ENCODE data around the gene IMPG1.
"Not testable (repeated sequence)": the region's sequence is repeated elsewhere in the genome, so short reads cannot be mapped to it uniquely, and the experiment has no call there.

The IMPG1 gene

DNA sequence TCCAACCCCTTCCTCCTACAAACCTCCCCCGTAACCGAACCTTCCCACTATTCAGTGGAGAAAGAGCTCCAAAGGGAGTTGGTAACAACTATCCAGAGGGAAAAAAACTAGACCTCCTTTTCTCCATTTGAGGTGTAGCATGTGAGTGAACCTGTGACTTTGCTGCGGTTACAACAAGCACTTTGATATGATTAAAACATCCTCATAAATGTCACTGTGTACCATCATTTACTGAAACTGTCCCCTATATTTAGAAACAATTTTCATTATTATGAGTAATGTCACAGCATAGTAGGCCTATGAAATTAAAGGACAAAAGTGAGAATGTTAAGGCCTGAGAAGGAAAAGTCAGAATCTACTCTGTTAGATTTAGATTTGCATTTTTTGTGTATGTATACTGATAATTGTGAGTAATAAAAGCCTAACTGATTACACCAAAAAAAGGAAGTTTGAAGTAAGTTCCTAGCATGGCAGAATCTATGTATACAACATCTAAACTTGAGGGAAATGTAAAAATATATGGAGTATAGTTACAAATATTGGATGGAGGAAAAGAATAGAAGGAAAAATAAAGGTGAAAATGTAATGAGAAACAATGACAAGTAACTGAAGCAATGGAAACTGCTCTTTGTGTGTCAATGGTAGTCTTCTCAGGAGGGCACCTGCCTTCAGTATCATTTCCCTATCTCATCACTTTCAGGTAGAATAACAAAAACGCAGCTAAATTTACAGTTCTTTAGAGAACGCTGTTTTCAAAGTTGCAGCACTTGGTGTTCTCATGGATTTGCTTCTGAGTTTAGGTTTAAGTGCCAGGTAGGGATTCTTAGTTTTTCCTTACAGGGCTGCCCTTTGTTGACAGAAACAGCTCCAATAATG is 145.9 kb downstream of the IMPG1 start:
- Histone ChIP-seq H3K27me3 (ENCODE audit: control insufficient read depth, insufficient read depth, low read length) (no peaks in the 10 kb centered on the region), H3K4me2 (ENCODE audit: low read length) (no peak overlapping the region), H3K9ac (ENCODE audit: low read depth, low read length) (no peak overlapping the region), H3K4me1 (ENCODE audit: control insufficient read depth, insufficient read depth, low read length) (no peaks in the 10 kb centered on the region), H3K4me3 (ENCODE audit: low read length) (no peak overlapping the region), H3K36me3 (ENCODE audit: insufficient read depth, low read length) (no peaks in the 10 kb centered on the region), H3K9me3 (replicated peaks; ENCODE audit: low read length) (no peaks in the 10 kb centered on the region)

DNA sequence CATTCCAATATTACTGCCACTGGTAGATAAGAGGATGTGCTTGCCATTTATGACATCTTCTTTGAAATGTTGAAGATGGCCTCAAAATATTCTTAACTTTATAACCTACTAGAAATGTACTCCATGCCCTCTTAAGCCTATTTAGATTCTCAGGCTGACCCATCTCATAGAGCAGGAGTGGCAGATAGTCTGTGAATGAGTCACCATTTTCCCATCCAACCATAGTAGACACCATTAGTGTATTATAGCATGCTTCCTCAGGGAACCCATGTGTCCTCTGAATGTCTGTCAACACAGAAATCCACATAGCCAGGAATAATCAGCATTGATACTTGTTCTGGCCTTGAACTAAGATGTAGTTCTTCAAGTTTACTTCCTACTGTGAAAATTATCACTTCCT is 150.2 kb downstream of the IMPG1 start:
- Histone ChIP-seq H3K27me3 (ENCODE audit: control insufficient read depth, insufficient read depth, low read length) (no peaks in the 10 kb centered on the region), H3K4me2 (ENCODE audit: low read length) (no peak overlapping the region), H3K9me3 (replicated peaks; ENCODE audit: low read length) (no peaks in the 10 kb centered on the region), H3K9ac (ENCODE audit: low read depth, low read length) (no peak overlapping the region), H3K4me3 (ENCODE audit: low read length) (no peak overlapping the region), H3K36me3 (ENCODE audit: insufficient read depth, low read length) (no peaks in the 10 kb centered on the region), H3K4me1 (ENCODE audit: control insufficient read depth, insufficient read depth, low read length) (no peaks in the 10 kb centered on the region)

GRCh38 chr6:75913040-75913439 is 159.4 kb downstream of the IMPG1 start:
- Histone ChIP-seq H3K4me2 (ENCODE audit: low read length) (no peak overlapping the region), H3K36me3 (ENCODE audit: insufficient read depth, low read length) (peaks cover 3% of the 10 kb centered on the region), H3K4me1 (ENCODE audit: control insufficient read depth, insufficient read depth, low read length) (no peaks in the 10 kb centered on the region), H3K4me3 (ENCODE audit: low read length) (no peak overlapping the region), H3K9ac (ENCODE audit: low read depth, low read length) (no peak overlapping the region), H3K27me3 (ENCODE audit: control insufficient read depth, insufficient read depth, low read length) (no peaks in the 10 kb centered on the region), H3K9me3 (replicated peaks; ENCODE audit: low read length) (no peaks in the 10 kb centered on the region)

DNA sequence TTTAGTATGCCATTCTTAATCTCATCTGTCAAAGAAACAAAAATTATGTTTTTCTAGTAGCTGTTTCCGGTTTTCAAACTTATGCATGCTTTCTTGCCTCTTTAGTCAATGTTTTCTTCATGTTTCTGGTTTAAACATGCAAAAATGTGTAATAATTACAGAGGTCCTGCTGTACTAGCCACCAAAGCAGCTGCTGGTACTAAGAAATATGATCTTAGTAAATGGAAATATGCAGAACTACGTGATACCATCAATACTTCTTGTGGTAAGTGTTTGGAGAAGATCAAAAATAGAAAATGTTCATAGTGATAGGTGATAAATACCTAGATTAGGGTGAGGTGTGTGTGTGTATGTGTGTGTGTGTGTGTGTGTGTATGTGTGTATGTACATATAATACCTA is 165.0 kb downstream of the IMPG1 start:
- no peak overlapping the region for H3K9ac ChIP-seq (ENCODE audit: low read depth, low read length)

DNA sequence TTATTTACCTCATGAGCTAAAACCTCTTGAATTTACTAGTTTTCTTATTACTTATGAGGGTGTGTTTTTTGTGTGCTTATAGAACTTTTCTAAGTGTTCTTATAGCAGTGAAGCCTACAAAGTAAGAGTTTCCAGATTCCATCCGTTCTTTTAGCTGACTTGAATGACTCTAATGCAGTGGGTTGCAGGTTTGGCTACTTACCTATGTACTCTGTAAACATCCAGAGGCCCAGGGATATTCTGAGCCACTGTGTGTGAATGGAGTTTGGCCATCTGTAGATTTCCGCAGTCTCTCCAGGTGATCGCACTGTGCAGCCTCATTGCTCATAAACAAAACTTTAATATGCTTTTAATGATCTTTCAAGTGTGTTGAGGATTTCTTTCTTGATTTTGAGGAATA is 165.6 kb downstream of the IMPG1 start:
- Histone ChIP-seq H3K9me3 (replicated peaks; ENCODE audit: low read length) (no peaks in the 10 kb centered on the region), H3K4me2 (ENCODE audit: low read length) (no peak overlapping the region), H3K4me3 (ENCODE audit: low read length) (no peak overlapping the region), H3K27me3 (ENCODE audit: control insufficient read depth, insufficient read depth, low read length) (no peaks in the 10 kb centered on the region), H3K9ac (ENCODE audit: low read depth, low read length) (no peak overlapping the region), H3K36me3 (ENCODE audit: insufficient read depth, low read length) (no peaks in the 10 kb centered on the region), H3K4me1 (ENCODE audit: control insufficient read depth, insufficient read depth, low read length) (no peaks in the 10 kb centered on the region)

More for the DNA sequence above, 165.0 kb downstream of the IMPG1 start:
- Histone ChIP-seq H3K4me2 (ENCODE audit: low read length) (no peak overlapping the region), H3K27me3 (ENCODE audit: control insufficient read depth, insufficient read depth, low read length) (no peaks in the 10 kb centered on the region), H3K4me3 (ENCODE audit: low read length) (no peak overlapping the region), H3K9me3 (replicated peaks; ENCODE audit: low read length) (no peaks in the 10 kb centered on the region), H3K36me3 (ENCODE audit: insufficient read depth, low read length) (no peaks in the 10 kb centered on the region), H3K4me1 (ENCODE audit: control insufficient read depth, insufficient read depth, low read length) (no peaks in the 10 kb centered on the region)

- H3K27me3 ChIP-seq (ENCODE audit: control insufficient read depth, insufficient read depth, low read length); H3K4me3 ChIP-seq (ENCODE audit: low read length); H3K4me1 ChIP-seq (ENCODE audit: control insufficient read depth, insufficient read depth, low read length); H3K9me3 ChIP-seq (replicated peaks; ENCODE audit: low read length); H3K36me3 ChIP-seq (ENCODE audit: insufficient read depth, low read length); H3K9ac ChIP-seq (ENCODE audit: low read depth, low read length); H3K4me2 ChIP-seq (ENCODE audit: low read length): not testable (repeated sequence)
Observed at GRCh38 chr6:75905129-75905528, 167.3 kb downstream of the IMPG1 start.

DNA sequence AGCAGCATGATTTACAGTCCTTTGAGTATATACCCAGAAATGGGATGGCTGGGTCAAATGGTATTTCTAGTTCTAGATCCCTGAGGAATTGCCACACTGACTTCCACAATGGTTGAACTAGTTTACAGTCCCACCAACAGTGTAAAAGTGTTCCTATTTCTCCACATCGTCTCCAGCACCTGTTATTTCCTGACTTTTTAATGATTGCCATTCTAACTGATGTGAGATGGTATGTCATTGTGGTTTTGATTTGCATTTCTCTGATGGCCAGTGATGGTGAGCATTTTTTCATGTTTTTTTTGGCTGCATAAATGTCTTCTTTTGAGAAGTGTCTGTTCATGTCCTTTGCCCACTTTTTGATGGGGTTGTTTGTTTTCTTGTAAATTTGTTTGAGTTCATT is 172.2 kb downstream of the IMPG1 start:
- not testable (repeated sequence) for H3K9ac ChIP-seq (ENCODE audit: low read depth, low read length); H3K4me2 ChIP-seq (ENCODE audit: low read length); H3K36me3 ChIP-seq (ENCODE audit: insufficient read depth, low read length); H3K9me3 ChIP-seq (replicated peaks; ENCODE audit: low read length); H3K4me1 ChIP-seq (ENCODE audit: control insufficient read depth, insufficient read depth, low read length); H3K27me3 ChIP-seq (ENCODE audit: control insufficient read depth, insufficient read depth, low read length); H3K4me3 ChIP-seq (ENCODE audit: low read length)

DNA sequence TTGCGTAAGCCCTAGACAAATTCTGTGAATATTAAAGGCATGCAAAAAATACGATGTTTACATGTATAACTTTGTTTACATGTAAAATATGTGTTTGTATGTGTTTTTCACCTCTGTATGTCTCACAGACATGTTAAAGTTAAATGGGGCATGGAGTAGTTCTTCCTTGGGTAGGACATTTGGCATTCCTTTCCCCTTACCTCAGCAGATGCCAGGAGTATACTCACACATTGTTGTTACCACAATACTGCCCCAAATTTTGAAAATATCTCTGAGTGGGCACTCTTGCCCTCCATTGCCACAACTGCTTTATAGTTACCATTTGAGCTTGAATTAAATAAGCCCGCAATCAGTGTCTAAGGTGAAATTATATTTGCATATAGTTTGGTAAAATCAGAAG is 175.9 kb downstream of the IMPG1 start:
- Histone ChIP-seq H3K4me1 (ENCODE audit: control insufficient read depth, insufficient read depth, low read length) (peaks cover 4% of the 10 kb centered on the region), H3K9ac (ENCODE audit: low read depth, low read length) (no peak overlapping the region), H3K4me3 (ENCODE audit: low read length) (no peak overlapping the region), H3K9me3 (replicated peaks; ENCODE audit: low read length) (no peaks in the 10 kb centered on the region), H3K27me3 (ENCODE audit: control insufficient read depth, insufficient read depth, low read length) (no peaks in the 10 kb centered on the region), H3K36me3 (ENCODE audit: insufficient read depth, low read length) (no peaks in the 10 kb centered on the region), H3K4me2 (ENCODE audit: low read length) (no peak overlapping the region)

GRCh38 chr6:75893776-75894152 is 178.7 kb downstream of the IMPG1 start:
- H3K4me2 ChIP-seq (ENCODE audit: low read length), result no peak overlapping the region
- no peaks in the 10 kb centered on the region for H3K36me3 ChIP-seq (ENCODE audit: insufficient read depth, low read length)
- no peaks in the 10 kb centered on the region for H3K9me3 ChIP-seq (replicated peaks; ENCODE audit: low read length)
- no peaks in the 10 kb centered on the region for H3K27me3 ChIP-seq (ENCODE audit: control insufficient read depth, insufficient read depth, low read length)
- H3K9ac ChIP-seq (ENCODE audit: low read depth, low read length), result no peak overlapping the region
- peaks cover 4% of the 10 kb centered on the region for H3K4me1 ChIP-seq (ENCODE audit: control insufficient read depth, insufficient read depth, low read length)
- no peak overlapping the region for H3K4me3 ChIP-seq (ENCODE audit: low read length)

DNA sequence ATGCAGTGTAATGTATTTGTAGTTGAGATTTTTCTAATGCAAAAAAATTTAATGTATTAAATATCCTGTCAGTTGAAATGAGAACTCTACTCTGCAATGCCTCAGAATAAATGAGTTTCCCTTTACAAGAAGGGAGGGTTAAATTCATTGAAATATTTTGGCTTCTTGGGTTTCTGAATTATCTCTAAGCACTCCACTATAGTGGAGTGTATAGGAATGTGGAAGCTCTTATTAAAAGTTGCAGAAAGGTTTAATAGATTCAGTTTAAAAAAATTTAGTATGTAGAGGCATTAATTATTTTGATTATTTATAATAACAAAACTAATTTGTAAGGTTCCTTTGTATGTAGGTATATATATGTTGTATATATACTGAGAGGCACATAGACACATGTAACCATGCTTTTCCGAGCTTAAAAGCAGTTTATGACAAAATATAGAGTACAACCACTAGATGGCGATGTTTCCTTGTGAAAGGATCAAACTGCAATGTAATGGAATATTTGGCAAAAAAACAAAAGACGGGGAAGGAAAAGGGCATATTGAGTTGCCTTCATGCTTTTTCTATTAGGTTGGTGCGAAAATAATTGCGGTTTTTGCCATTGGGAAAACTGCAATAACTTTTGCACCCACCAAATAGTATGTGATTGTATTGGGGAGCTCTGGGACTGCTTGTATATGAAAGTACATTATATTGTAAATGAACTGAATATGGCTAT is 179.2 kb downstream of the IMPG1 start:
- Histone ChIP-seq H3K4me2 (ENCODE audit: low read length) (no peak overlapping the region), H3K9me3 (replicated peaks; ENCODE audit: low read length) (no peaks in the 10 kb centered on the region), H3K4me3 (ENCODE audit: low read length) (no peak overlapping the region), H3K27me3 (ENCODE audit: control insufficient read depth, insufficient read depth, low read length) (no peaks in the 10 kb centered on the region), H3K36me3 (ENCODE audit: insufficient read depth, low read length) (no peaks in the 10 kb centered on the region), H3K4me1 (ENCODE audit: control insufficient read depth, insufficient read depth, low read length) (peaks cover 4% of the 10 kb centered on the region), H3K9ac (ENCODE audit: low read depth, low read length) (no peak overlapping the region)

GRCh38 chr6:75892384-75892783 is 180.1 kb downstream of the IMPG1 start:
- H3K27me3 ChIP-seq (ENCODE audit: control insufficient read depth, insufficient read depth, low read length), result no peaks in the 10 kb centered on the region
- no peak overlapping the region for H3K4me3 ChIP-seq (ENCODE audit: low read length)
- H3K36me3 ChIP-seq (ENCODE audit: insufficient read depth, low read length), result no peaks in the 10 kb centered on the region
- H3K4me1 ChIP-seq (ENCODE audit: control insufficient read depth, insufficient read depth, low read length), result peaks cover 4% of the 10 kb centered on the region
- H3K9me3 ChIP-seq (replicated peaks; ENCODE audit: low read length), result no peaks in the 10 kb centered on the region
- H3K4me2 ChIP-seq (ENCODE audit: low read length), result no peak overlapping the region
- no peak overlapping the region for H3K9ac ChIP-seq (ENCODE audit: low read depth, low read length)

DNA sequence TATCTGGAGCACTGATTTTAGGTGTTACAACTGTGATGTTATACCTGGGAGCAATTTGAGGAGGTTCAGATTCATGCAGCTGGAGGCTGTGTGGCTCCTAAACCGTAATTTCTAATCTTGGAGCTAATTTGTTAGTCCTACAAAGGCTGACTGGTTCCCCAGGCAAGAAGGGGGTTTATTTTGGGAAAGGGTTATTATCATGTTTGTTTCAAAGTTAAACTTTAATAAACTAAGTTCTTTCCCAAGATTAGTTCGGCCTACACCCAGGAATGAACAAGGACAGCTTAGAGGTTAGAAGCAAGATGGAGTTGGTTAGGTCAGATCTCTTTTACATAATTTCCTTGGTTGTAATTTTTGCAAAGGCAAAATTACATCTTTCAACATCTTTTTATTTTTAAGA is 187.6 kb downstream of the IMPG1 start:
- Histone ChIP-seq H3K27me3 (ENCODE audit: control insufficient read depth, insufficient read depth, low read length) (no peaks in the 10 kb centered on the region), H3K9me3 (replicated peaks; ENCODE audit: low read length) (no peaks in the 10 kb centered on the region), H3K4me3 (ENCODE audit: low read length) (no peak overlapping the region), H3K9ac (ENCODE audit: low read depth, low read length) (no peak overlapping the region), H3K4me1 (ENCODE audit: control insufficient read depth, insufficient read depth, low read length) (peaks cover 11% of the 10 kb centered on the region), H3K36me3 (ENCODE audit: insufficient read depth, low read length) (no peaks in the 10 kb centered on the region), H3K4me2 (ENCODE audit: low read length) (no peak overlapping the region)

Measured in skeletal muscle satellite cell (primary cell).